GM21723 (cell line): ENCODE data around the gene SIGLEC15.
A peak's percentile ranks its signal among the peaks of the same experiment; 100 is the strongest.

ENCODE experiments used
- ATAC-seq: cut with Tn5 transposase; IDR thresholded peaks from one replicate; pipeline ENCODE4 v1.9.1; 2021; ENCODE audit warnings: mild to moderate bottlenecking, moderate library complexity; ENCODE audit not compliant: unreplicated experiment

SIGLEC15 gene

GRCh38 chr18:45874491-45875184 lies 49.2 kb downstream of the SIGLEC15 start:
- ATAC-seq, result peak; percentile 91

- no peak for ATAC-seq
Observed at GRCh38 chr18:45876161-45876560, 50.7 kb downstream of the SIGLEC15 start.

GRCh38 chr18:45877403-45877802 lies 51.9 kb downstream of the SIGLEC15 start:
- no peak for ATAC-seq

- ATAC-seq, result peak; percentile 82
Observed at GRCh38 chr18:45879681-45880655, 54.5 kb downstream of the SIGLEC15 start.

GRCh38 chr18:45880876-45881558 lies 55.5 kb downstream of the SIGLEC15 start:
- no peak for ATAC-seq

- ATAC-seq, result no peak
Observed at GRCh38 chr18:45887585-45887984, 62.1 kb downstream of the SIGLEC15 start.

GRCh38 chr18:45889419-45890064 lies 64.1 kb downstream of the SIGLEC15 start:
- no peak for ATAC-seq

GRCh38 chr18:45890606-45891005 lies 65.1 kb downstream of the SIGLEC15 start:
- no peak for ATAC-seq

- ATAC-seq, result no peak
Observed at GRCh38 chr18:45891806-45892205, 66.3 kb downstream of the SIGLEC15 start.
